Lower leg skin (tissue), 4 donors: ENCODE measurements around the gene WWOX. TPM values are rescaled to one million over a fixed set of nuclear protein-coding genes. Genes with fewer than 3 reads are reported as not detected.

ENCODE experiments used
- DNase-seq, 2 donors: peaks; one replicate each; pipeline ENCODE4 v3.0.0-alpha.2; 2019; ENCODE audit warnings: low spot score in 2 of 2
- H3K4me3 ChIP-seq: fragments of 200-600 bp; sonication (generic); 2 replicates; pipeline ENCODE4 v1.5.1; 2017; ENCODE audit warnings: mild to moderate bottlenecking, low read depth; ENCODE audit not compliant: poor library complexity, severe bottlenecking
- CTCF ChIP-seq, 3 donors: fragments of 450-650 bp; IDR thresholded peaks; one replicate each; pipeline ENCODE4 v1.5.1; 2016; ENCODE audit warnings: antibody characterized with exemption in 3 of 3, mild to moderate bottlenecking in 3 of 3, moderate library complexity in 2 of 3
- POLR2A ChIP-seq, 2 donors: fragments of 450-650 bp; IDR thresholded peaks; one replicate each; pipeline ENCODE4 v1.6.1; 2016 to 2017; ENCODE audit warnings: antibody characterized with exemption in 2 of 2, mild to moderate bottlenecking in 1 of 2, moderate library complexity in 1 of 2
- WGBS, 2 donors: methylation state at CpG; one replicate each; pipeline ENCODE4 v1.1.5; 2018; 5-methylcytosine and 5-hydroxymethylcytosine counted together
- intact Hi-C: fragments of 100-400 bp; cut with DNase I; formaldehyde crosslinking; loops from one replicate; pipeline ENCODE4 v1.15.0; 2023; ENCODE audit warnings: low total_unique reads
- total RNA-seq, 4 donors: library from RNA; depleted of rRNA; stranded (reverse); fragments of >200 nt; gene quantifications; one replicate each; pipeline ENCODE4 v1.1.0, GENCODE V29; 2016

The WWOX gene
- total RNA-seq, 4 donors from 2014 or later, result 21.0 to 82.7 (median 36.1) TPM

GRCh38 chr16:78150233-78150632 lies 50.8 kb downstream of the WWOX start:
- 84 to 85% methylated on average over 6 of the region's 6 CpGs for WGBS, 2 donors
- TF ChIP-seq POLR2A (IDR thresholded peaks at IDR 0.05) (no peak), CTCF (IDR thresholded peaks at IDR 0.05) (no peak)
- intact Hi-C loops, result no loop called here
- no peak overlapping the region for H3K4me3 ChIP-seq
- DNase-seq, result no peak

DNA sequence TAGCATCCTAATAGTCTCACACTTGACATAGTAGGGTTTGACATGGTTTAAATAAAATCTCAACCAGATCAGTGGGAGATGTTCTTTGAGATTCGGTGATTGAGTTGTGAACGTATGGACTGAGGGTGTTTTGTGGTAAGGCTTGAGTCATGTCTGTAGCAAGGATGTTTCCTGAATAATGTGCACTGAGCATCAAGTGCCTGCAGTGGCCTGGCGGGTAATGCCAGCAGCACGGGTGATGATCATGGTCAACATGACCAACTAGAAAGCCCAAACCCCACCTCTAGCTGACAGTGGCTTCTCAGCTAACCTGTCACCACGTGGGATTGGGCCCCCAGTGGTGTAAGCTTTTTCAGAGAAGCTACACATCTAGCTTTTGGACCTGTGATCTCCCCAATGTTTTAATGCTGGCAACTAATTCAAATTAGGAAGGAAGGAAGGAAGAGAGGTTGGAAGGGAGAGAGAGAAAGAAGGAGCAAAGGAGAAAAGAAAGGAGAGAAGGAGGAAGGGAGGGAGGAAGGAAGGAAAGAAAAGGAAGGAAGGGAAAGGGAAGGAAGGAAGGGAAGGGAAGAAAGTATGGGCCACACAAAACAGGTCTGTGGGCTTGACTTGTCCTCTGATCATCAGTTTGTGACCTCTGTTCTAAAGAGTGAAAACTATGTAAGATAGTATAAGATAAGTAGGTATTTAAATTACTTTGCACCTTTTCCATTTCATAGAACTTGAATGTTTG lies 55.4 kb downstream of the WWOX start:
- no peak overlapping the region for H3K4me3 ChIP-seq
- WGBS, 2 donors, result 68 to 77% methylated on average over 5 of the region's 5 CpGs
- no peak for DNase-seq
- intact Hi-C loops, result no loop called here
- TF ChIP-seq POLR2A (IDR thresholded peaks at IDR 0.05), result no peak

GRCh38 chr16:78155791-78156345 lies 56.4 kb downstream of the WWOX start:
- TF ChIP-seq POLR2A (IDR thresholded peaks at IDR 0.05) (no peak), CTCF (IDR thresholded peaks at IDR 0.05) (no peak)
- no peak for DNase-seq
- H3K4me3 ChIP-seq, result no peak overlapping the region
- intact Hi-C loops, result no loop called here
- 61 to 69% methylated on average over 7 of the region's 7 CpGs for WGBS, 2 donors

DNA sequence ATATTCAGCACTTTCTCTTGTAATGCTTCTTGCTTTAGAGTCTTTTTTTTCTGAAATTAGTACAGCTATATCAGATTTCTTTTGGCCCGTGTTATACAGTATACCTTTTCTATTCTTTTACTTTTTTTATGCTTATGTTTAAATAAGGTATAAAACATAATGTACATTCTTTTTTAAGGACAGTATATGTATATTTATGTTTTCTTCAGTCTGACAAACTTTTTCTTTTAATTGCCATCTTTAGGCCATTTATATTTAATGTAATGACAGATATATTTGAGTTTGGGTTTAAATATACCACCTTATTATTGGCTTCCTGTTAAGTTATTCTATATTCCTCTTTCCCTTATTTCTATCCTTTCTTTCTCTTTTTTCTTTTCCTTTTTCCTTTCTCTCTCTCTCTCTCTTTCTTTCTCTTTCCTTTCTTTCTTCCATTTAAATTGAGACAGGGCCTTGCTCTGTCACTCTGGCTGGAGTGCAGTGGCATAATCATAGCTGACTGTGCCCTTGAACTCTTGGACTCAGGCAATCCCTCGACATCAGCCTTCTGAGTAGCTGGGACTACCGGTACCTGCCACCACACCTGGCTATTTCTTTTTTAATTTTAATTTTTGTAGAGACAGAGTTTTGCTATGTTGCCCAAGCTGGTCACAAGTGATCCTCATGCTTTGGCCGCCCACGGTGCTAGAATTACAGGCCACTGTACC lies 61.7 kb downstream of the WWOX start:
- intact Hi-C loops, result no loop called here
- WGBS, 2 donors, result 98 to 99% methylated on average over 5 of the region's 5 CpGs
- DNase-seq, result no peak
- TF ChIP-seq POLR2A (IDR thresholded peaks at IDR 0.05) (no peak), CTCF (IDR thresholded peaks at IDR 0.05) (no peak)
- H3K4me3 ChIP-seq, result no peak overlapping the region

DNA sequence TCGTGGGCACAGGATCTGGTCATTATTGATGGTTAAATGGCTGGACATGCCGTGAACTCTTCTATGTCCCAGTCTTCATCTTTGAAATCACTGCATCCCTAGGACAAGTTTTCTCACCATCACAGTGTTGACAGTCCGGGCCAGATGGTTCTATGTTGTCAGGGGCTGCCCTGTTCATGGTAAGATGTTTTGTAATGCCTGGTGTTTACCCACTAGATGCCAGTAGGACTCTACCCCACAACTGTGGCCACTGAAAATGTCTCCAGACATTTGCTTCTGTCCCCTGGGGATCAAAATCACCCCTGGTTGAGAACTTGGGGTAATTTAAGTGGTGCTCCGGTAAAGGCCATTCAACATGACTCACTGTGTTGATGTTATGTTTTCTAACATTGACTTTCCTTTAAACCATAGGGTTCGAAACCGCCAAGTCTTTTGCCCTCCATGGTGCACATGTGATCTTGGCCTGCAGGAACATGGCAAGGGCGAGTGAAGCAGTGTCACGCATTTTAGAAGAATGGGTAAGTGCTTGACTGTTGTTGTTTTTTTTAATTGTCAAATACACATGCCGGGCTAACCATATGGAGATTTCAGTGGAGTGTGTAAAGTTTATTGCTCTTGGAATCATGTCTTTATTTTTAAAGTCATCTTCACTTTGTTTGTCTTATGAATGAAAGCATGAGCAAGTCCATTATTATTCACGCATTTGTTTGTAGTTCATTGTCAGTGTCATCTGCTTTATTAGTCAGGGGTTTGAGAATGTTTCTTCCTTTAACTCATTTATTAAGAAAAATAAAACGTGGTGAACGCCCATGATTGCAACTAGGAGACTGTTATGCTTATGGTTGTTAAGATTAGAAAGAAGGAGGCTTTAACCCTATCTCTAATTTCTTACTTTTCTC lies 64.6 kb downstream of the WWOX start:
- 80 to 81% methylated on average over 12 of the region's 12 CpGs for WGBS, 2 donors
- intact Hi-C loops, result no loop called here
- no peak overlapping the region for H3K4me3 ChIP-seq
- no peak for DNase-seq
- no peak for TF ChIP-seq POLR2A (IDR thresholded peaks at IDR 0.05)
- TF ChIP-seq CTCF (IDR thresholded peaks at IDR 0.05), result no peak
